Activated naive CD4-positive, alpha-beta T cell treated with anti-CD3 and anti-CD28 coated beads, Interleukin-2, amount 10 ng/mL, durations not matched to agents 7 days and 5 days (primary cell): ENCODE results near the gene UGT2A3.

Source experiments
- CTCF ChIA-PET: fragments of 350-600 bp; sonication (Branson Sonifier 250); formaldehyde crosslinking; loops from one replicate; lab custom pipeline; 2021; ENCODE audit warnings: antibody characterized with exemption; lab: Charles Lee
- DNase-seq: peaks from one replicate; pipeline ENCODE4 v3.0.0-alpha.2; 2020
- H3K27ac Mint-ChIP-seq: one replicate; pipeline ENCODE4 v1.8.0; 2021; ENCODE audit warnings: mild to moderate bottlenecking, moderate library complexity, mixed read lengths
- H3K27me3 Mint-ChIP-seq: one replicate; pipeline ENCODE4 v1.8.0; 2021; ENCODE audit warnings: mild to moderate bottlenecking, mixed read lengths
- H3K36me3 Mint-ChIP-seq: one replicate; pipeline ENCODE4 v1.8.0; 2021; ENCODE audit warnings: mixed read lengths
- H3K4me1 Mint-ChIP-seq: one replicate; pipeline ENCODE4 v1.8.0; 2021; ENCODE audit warnings: mixed read lengths
- H3K4me3 Mint-ChIP-seq: one replicate; pipeline ENCODE4 v1.8.0; 2021; ENCODE audit warnings: mild to moderate bottlenecking, moderate library complexity, mixed read lengths
- H3K9me3 Mint-ChIP-seq: one replicate; pipeline ENCODE4 v1.8.0; 2021; ENCODE audit warnings: mixed read lengths

Gene UGT2A3

GRCh38 chr4:68904786-68905185, 46.8 kb downstream of the UGT2A3 start:
- CTCF ChIA-PET: no interaction called here
- Mint-ChIP-seq H3K9me3 (no peaks in the 10 kb centered on the region), H3K27ac (no peak overlapping the region), H3K27me3 (no peaks in the 10 kb centered on the region), H3K4me3 (no peak overlapping the region), H3K36me3 (no peaks in the 10 kb centered on the region), H3K4me1 (no peaks in the 10 kb centered on the region)
- no peak for DNase-seq

DNA sequence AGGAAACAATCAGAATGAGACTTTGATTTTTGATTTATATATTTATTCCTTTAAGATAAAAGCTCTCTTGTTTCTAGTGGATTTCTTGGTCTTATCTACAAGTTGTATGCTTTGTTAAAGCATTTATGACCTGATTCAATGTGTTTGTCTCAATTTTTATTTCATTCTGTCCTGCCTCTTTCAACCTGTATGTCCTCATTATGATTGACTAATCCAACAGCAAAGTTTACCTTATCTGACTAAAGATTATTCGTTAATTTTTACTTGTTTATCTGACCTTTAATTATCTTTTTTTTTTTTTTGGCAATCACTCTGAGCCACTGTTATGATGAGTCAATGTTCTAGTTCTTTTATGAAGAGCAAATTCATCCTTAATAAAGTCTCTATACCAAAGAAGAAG, 54.9 kb downstream of the UGT2A3 start:
- H3K4me3 Mint-ChIP-seq: no peak overlapping the region
- no peaks in the 10 kb centered on the region for H3K9me3 Mint-ChIP-seq

GRCh38 chr4:68895561-68896198, 55.9 kb downstream of the UGT2A3 start:
- no peak for DNase-seq
- H3K4me3 Mint-ChIP-seq: no peak overlapping the region
- no peaks in the 10 kb centered on the region for H3K9me3 Mint-ChIP-seq
- H3K4me1 Mint-ChIP-seq: no peaks in the 10 kb centered on the region
- H3K27me3 Mint-ChIP-seq: no peaks in the 10 kb centered on the region
- CTCF ChIA-PET: no interaction called here
- H3K27ac Mint-ChIP-seq: no peak overlapping the region
- H3K36me3 Mint-ChIP-seq: no peaks in the 10 kb centered on the region

More for the DNA sequence above, 54.9 kb downstream of the UGT2A3 start:
- no peaks in the 10 kb centered on the region for H3K36me3 Mint-ChIP-seq
- H3K4me1 Mint-ChIP-seq: no peaks in the 10 kb centered on the region
- DNase-seq: no peak
- no peaks in the 10 kb centered on the region for H3K27me3 Mint-ChIP-seq
- CTCF ChIA-PET: no interaction called here
- no peak overlapping the region for H3K27ac Mint-ChIP-seq

DNA sequence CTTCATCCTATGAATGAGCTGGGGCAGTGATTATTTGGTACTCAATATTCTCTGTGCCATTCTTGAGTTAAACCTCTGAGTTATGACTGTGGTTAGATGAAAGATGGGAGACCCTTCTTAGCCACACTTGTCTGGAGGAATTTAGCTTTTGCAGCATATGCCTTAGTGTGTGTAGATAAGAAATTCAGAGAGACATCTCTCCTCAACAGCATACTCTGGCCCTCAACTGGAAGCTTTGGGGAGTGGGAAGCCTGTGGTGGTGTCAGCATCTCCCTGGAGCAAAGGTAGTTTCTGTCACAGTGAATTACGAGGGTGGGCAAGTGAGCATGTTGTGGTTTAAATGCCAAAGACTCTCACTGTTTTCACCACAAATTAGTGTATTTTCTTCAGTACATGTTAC, 58.7 kb downstream of the UGT2A3 start:
- Mint-ChIP-seq H3K36me3 (no peaks in the 10 kb centered on the region), H3K27ac (no peak overlapping the region), H3K9me3 (no peaks in the 10 kb centered on the region), H3K4me1 (no peaks in the 10 kb centered on the region), H3K4me3 (no peak overlapping the region), H3K27me3 (no peaks in the 10 kb centered on the region)
- CTCF ChIA-PET: no interaction called here
- no peak for DNase-seq

DNA sequence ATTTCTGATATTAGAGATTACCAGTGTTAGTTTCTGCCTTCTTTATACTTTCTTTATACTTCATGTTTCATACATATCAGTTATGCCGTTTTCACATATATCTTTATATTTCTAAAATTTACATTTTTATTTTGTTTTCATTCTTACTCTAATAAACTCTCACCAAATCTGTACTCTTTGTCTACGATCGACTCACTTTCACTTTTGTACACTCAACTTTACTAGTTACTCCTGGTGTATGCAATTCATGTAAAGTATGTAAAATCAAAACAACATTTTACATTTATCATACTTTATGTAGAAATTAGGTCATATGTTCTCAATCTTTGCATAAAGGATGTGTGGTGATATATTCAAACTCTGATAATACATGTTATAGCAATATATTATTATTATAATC, 59.9 kb downstream of the UGT2A3 start:
- no peaks in the 10 kb centered on the region for H3K9me3 Mint-ChIP-seq
- CTCF ChIA-PET: no interaction called here
- DNase-seq: no peak
- H3K27ac Mint-ChIP-seq: no peak overlapping the region
- no peaks in the 10 kb centered on the region for H3K36me3 Mint-ChIP-seq
- no peak overlapping the region for H3K4me3 Mint-ChIP-seq
- no peaks in the 10 kb centered on the region for H3K4me1 Mint-ChIP-seq
- H3K27me3 Mint-ChIP-seq: no peaks in the 10 kb centered on the region

DNA sequence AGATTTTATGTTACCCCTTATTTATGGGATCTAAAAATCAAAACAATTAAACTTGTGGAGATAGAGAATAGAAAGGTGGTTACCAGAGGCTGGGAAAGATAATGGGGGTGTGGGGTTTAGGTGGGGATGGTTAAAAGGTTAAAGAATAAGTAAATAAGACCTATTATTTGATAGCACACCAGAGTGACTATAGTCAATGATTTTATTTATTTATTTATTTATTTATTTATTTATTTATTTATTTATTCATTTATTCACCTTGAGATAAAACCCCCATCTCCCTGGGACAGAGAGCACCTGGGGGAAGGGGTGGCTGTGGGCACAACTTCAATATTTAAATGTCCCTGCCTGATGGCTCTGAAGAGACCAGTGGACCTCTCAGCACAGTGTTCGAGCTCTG, 66.1 kb downstream of the UGT2A3 start:
- Mint-ChIP-seq H3K4me1 (no peaks in the 10 kb centered on the region), H3K27ac (no peak overlapping the region), H3K9me3 (no peaks in the 10 kb centered on the region), H3K4me3 (no peak overlapping the region), H3K36me3 (no peaks in the 10 kb centered on the region), H3K27me3 (no peaks in the 10 kb centered on the region)
- CTCF ChIA-PET: no interaction called here
- no peak for DNase-seq

GRCh38 chr4:68883870-68884269, 67.7 kb downstream of the UGT2A3 start:
- H3K27me3 Mint-ChIP-seq: no peaks in the 10 kb centered on the region
- no peaks in the 10 kb centered on the region for H3K9me3 Mint-ChIP-seq
- no peak overlapping the region for H3K4me3 Mint-ChIP-seq
- no peak overlapping the region for H3K27ac Mint-ChIP-seq
- H3K4me1 Mint-ChIP-seq: no peaks in the 10 kb centered on the region
- CTCF ChIA-PET: no interaction called here
- no peak for DNase-seq
- no peaks in the 10 kb centered on the region for H3K36me3 Mint-ChIP-seq
